HuH-7 (cell line): ENCODE results near the gene SH2D6.

Source experiments
- DNase-seq: peaks from one replicate; pipeline ENCODE4 v3.0.0; 2011; ENCODE audit warnings: low spot score

SH2D6 gene

DNA sequence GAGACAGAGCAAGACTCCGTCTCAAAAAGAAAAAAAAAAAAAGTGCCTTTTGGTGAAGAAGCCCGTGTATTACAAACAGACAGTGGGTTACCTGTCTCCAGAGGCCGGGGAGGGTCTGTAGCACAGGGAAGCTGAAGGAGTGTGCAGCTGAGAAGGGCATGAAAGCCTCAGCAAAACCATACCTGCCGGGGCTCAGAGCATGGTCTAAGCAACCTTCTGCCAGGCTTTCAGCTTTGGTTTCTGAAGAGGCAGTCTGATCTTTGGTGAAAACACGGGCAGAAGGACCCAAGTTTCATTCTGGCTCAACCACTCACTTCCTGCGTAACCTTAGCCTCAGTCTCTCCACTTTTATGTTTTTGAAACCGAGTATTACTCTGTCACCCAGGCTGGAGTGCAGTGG lies 21.5 kb downstream of the SH2D6 start:
- DNase-seq, result no peak

DNA sequence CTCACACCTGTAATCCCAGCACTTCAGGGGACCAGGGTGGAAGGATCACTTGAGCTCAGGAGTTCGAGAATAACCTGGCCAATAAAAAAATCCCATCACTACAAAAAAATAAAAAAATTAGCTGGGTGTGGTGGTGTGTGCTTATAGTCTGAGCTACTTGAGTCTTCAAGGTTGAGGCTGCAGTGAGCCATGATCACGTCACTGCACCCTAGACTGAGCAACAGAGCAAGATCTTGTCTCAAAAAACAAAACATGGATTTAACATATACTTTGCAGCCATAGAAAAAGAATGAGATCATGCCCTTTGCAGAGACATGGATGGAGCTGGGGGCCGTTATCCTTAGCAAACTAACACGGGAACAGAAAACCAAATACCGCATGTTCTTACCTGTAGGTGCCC lies 22.2 kb downstream of the SH2D6 start:
- DNase-seq, result no peak

DNA sequence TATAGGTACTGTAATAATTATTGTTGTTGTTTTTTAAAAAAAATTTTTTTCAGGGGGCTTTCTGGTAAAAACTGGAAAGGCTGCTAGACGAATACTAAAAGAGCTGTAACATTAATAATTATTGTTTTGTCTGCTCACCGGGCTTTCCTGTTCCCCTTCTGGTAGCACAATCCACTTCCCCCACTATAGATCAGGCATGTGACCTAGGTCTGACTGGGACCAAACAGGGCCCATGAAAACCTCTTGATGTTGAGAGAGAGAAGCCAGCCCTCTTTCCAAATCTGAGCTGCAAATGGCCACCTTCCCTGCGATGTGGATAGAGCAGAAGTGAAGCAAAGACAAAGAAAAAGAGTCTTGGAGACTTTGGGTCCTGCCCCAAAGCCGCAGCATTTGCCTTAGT lies 23.4 kb downstream of the SH2D6 start:
- no peak for DNase-seq

DNA sequence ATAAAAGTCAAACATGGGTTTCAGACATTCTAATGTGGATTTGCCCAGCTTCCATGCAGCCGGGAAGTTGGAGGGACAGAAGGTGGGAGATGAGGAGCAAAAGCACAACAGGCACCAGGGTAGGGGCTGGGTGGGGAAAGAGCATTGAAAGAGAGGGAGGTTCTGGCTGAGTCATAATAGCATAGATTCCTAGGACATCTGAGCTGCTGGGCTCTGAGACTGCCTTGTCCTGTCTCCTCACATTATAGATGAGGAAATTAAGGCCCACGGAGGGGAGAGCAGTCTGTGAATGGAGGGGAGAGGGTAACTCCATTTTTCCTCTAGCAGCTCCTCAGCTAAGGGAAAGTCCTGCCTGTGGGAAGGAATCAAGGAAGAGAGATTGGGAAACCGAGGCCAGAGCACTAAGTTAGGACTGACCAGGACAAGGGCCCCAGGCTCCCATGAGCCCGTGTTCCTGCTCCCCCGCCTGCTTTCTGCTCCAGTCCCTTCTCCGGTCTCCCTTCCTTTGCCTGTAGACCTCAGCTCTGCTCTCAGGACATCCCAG lies 26.2 kb downstream of the SH2D6 start:
- DNase-seq, result no peak

DNA sequence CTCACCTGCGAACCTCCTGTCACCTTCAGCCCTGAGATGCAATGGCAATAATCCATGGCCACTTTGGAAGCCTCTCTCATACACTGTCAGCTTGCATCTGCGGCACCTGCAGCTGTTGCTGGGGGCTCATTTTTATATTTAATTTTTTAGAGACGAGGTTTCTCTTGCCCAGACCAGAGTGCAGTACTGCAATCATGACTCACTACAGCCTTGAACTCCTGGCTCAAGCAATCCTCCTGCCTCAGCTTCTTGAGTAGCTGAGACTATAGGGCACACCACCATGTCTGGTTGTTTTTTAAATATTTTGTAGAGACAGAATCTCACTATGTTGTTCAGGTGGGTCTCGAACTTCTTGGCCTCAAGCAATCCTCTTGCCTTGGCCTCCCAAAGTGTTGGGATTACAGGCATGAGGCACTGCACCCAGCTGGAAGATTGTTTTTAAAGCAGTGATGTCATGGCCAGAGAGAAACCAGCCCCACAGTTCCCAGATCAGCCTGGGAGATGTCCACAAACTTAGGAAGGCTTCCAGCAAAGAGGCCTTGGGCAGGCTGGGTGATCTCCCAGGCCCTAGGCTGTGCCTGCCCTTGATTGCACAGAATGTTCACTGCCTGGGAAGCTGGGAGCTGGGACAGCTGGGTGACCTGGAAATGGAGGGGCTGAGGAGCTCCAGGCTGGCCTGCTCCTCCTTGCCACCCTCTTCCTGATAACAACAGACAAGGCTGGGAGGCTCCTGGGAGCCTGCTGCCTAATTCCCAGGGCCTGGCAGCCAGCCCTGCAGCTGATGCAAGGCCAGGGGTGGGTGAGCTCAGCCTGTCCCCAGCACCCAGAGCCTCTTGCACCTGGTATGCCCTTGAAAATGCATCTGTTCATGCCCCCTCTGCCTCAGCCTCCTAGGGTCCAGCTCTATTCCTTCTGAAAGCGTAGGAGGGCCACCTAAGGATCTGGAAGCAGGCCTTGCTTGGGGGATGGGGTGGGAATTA lies 27.1 kb downstream of the SH2D6 start:
- DNase-seq, result no peak

DNA sequence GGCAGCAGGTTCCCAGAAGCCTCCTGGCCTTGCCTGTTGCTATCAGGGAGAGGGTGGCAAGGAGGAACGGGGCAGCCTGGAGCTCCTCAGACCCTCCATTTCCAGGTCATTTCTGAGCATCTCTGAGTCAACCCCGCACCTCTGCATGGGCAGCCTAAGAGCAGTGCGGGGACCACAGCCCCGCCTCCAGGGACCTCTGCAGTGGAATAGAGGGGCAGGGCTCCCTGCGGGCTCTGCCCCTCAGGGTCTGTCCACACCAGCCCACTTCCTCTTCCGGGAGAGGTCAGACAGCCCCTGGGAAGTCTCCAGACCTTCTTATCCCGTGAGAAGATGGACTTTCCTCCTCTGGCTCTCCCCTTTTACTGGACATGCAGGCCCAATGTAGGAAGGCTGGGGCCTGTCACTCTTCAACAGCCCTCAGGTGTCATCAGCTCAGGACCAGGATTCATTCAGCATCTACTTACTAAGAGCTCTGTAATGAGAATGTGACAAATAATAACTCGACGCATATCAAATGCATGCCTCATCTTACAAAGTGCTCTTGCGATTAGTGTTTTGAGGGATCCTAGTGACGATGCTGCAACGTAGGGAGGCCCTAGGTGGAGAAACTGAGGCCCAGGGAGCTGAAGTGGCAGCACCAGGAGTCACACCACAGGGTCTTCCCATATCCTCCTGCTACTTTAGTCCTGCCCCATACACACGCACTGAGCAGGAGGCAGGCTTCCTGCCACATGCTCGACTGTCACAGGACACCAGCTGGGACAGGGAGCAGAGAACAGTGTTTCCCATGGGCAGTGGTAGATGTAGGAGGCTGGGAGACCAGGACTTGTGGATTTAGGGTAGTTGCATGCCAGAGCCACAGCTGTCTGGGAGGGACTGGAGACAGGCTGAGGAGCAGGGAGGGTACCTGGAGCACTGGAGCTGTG lies 28.0 kb downstream of the SH2D6 start:
- DNase-seq, result no peak

DNA sequence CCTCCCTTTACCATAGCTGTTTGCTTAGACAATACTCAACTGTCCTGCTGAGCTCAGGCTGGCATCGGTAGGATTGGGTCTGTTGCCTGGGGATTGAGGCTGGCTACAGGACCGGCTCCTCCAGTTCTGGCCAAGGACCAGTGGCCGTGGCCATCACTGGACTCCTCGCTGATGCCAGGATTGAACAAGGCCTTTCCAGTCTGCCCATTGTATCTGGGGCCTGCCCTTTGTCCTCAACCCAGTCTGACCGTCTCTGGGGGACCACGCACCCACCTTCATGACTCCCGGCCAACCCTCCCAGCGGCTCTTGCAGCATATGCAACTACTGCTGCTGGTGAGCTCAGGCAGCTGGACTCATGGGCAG lies 28.7 kb downstream of the SH2D6 start:
- no peak for DNase-seq

DNA sequence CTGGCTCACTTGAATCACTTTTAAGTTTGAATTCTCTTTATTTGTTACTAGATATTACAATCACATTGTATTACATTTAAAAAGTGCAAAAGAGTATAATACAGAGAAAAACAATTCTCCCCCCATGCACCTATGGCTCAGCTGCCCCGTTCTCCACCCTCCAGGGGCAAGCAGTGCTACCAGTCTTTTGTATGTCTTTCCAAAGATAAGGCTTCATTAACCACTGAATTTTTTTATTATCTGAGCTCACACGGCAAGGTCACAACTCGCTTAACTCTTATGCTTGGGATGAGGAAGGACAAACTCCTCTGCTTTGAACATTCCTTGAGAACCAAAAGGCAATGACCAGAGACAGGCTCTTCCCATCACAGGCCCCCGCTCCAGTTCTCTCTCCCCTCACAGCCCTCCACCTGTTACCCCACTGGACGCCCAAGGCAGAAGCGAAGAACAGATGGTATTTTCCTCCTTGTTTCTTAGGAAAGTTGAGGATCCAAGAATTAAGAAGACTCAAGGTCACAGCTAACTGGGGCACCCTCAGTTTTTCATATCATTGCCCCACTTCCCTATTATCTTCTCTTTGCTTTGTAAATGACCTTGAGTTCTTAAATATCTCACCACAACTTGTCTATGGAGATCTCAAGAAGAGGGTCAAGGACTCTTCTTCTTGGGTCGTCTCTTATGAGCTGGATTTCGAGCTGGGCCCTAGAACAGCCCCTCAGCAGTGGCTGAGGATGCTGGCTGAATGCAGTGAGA lies 30.1 kb downstream of the SH2D6 start:
- DNase-seq, result no peak

DNA sequence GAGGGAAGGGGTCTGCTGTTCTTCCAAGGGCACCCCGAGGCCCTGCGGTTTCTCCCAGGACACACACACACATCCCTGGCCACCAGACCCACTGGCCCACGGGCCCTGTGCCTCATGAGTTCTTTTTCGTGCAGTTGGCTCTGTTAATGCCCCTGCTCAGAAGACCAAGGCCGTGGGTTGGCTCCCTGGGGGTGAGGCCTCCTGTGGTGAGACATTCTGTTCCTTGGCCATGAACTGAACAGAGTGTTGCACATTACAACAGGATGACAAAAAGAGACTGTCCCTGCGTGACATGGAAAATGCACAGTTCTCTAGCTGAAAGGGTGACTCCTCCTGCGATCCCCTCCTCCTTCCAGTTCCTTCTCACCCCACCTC lies 30.7 kb downstream of the SH2D6 start:
- no peak for DNase-seq

DNA sequence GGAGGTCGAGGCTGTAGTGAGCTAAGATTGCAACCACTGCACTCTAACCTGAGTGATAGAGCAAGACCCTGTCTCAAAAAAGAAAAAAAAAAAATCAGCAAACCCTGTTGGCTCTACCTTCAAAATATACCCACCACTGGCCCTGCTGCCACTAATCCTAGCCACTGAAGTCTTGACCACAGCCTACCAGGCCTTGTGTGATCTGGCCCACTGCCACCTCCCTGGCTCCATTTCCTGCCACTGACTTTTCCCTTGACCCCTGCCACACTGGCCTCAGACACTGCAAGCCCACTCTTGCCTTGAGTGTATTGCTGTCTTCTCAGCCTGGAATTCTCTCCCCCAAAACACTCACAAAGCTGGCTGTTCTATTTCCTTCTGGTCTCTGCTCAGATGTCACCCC lies 33.7 kb downstream of the SH2D6 start:
- DNase-seq, result no peak

DNA sequence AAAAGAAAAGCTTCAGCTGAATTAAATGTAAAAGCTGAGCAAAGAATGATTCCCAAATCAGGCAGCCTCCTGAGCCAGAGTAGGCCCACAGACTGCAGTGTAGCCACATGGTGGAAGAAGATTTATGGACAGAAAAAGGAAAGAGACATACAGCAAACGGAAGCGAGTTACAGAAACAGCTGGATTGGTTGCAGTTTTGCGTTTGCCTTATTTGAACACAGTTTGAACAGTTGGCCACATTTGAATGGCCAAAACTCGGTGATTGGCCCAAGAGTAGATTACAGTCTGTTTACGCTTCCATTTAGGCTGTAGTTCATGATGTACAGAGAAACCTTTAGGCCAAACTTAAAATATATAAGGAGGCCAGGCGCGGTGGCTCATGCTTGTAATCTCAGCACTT lies 35.1 kb downstream of the SH2D6 start:
- DNase-seq, result no peak

DNA sequence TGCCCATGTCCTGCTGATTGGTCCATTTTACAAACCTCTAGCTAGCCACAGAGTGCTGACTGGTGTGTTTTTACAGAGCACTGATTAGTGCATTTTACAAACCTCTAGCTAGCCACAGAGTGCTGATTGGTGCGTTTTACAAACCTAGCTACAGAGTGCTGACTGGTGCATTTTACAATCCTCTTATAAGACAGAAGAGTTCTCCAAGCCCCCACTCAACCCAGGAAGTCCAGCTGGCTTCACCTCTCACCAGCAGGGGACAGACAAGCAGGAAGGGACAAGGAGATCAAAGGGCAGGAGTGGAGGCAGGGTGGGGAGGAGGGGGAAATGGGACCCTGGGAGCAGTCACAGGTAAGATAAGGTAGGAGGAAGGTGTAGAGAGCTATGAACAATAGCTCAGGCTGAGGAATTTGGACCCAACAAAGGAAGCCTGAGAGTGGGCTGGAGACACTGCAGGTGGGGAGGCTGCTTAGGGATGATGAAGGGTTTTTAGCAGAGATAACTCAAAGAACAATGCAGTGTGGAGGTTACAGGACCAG lies 37.1 kb downstream of the SH2D6 start:
- no peak for DNase-seq

DNA sequence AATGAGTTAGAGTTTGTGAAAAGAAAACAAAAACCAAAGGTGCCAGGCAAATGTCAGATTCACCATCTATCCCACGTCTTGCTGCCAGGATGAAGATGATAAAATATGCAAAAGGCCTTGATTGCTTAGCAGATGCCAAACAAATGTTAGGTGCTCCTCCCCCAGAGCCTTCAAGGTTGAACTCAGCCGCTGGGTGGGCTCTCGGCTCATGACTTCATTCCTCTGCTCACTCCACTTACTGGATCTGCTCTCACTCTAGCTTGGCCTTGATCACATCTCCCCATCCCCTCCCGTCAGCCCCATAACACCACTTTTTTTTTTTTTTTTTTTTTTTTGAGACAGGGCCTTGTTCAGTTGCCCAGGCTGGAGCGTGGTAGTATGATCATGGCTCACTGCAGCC lies 38.5 kb downstream of the SH2D6 start:
- DNase-seq, result no peak

DNA sequence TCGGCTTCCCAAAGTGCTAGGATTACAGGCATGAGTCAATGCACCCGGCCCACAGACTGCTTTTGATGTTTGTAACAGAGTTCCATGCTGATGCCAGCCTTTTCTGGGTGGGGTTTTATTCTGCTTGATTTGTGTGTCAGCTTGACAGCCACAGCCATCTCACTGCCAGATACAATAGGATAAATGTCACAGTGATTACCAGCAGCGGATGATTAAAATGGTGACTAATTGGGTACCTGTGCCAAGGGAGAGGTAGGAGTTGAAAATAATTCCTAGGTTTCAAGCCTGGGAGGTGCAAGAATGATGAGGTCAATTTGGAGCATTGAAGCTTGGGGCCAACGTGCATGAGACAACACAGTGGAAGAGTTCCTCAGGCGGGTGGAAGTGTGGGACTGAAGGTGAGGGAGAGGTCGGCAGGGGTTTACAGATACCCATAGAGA lies 39.4 kb downstream of the SH2D6 start:
- DNase-seq, result no peak

DNA sequence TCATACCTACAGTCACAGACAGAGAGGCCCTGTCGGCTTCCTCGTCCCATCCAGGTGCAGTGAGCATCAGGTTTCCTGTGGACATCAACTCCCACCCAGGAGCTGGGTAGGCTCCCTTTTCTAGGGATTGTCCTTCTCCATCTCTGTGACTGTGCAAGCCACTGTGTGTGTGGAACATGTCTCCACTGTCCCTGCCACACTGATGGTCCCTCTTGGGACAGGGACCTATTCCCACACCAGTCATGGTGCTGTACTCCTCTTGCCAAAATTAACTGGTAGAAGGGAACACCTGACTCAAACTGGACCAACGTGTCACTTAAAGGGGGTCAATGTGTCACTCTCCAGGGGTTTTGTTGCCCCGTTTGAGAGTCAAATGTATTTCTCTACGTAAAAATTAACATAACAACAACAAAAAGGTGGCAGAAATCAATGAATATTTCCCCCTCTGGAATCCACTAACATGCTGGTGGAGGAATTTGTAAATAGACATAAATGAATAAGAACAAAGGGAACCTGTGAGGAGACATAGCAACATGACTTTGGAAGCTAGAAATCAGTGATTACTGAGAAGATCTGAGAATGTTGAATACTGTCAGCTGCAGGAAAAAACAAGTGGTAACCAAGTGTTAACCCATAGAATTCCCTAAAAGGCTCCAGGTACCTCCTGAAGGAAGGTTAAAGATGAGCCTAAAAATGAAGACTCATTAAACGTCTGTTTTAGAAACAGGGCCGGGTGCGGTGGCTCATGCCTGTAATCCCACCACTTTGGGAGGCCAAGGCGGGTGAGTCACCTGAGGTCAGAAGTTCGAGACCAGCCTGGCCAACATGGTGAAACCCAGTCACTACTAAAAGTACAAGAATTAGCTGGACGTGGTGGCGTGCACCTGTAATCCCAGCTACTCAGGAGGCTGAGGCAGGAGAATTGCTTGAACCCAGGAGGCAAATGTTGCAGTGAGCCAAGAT lies 40.4 kb downstream of the SH2D6 start:
- no peak for DNase-seq

DNA sequence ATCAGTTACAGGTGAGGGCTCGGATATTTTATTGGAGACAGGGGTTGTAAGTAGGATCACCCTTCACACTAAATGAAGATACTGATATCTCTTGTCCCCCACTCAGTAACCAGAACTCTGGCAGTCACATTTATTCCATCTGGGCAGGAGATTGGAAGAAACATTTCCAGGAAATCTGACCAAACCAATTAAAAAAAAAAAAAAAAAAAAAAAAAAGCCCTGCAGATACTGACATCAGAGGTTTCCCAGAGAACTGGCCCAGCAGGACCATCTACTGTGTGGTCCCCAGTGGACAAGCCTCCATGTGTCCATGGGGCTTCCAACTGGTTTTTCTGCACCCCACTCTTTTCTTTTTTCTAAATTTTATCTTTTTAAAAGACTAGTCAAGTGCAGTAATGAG lies 41.3 kb downstream of the SH2D6 start:
- DNase-seq, result no peak

DNA sequence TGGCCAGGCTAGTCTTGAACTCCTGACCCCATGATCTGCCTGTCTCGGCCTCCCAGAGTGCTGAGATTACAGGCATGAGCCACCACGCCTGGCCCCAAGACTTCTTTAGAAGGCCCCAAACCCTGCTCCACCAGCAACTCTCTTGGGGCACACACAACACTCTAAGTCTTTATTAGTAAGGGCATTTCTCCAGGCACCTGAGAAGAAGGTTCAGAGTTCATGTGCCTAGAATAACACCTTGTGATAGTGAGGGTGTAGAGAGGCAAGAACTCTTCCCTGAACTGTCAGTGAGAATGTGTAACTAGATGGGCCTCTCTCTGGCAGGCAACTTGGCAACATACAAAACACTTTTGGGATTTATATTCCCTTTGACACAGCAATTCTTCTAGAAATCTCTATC lies 43.8 kb downstream of the SH2D6 start:
- no peak for DNase-seq

DNA sequence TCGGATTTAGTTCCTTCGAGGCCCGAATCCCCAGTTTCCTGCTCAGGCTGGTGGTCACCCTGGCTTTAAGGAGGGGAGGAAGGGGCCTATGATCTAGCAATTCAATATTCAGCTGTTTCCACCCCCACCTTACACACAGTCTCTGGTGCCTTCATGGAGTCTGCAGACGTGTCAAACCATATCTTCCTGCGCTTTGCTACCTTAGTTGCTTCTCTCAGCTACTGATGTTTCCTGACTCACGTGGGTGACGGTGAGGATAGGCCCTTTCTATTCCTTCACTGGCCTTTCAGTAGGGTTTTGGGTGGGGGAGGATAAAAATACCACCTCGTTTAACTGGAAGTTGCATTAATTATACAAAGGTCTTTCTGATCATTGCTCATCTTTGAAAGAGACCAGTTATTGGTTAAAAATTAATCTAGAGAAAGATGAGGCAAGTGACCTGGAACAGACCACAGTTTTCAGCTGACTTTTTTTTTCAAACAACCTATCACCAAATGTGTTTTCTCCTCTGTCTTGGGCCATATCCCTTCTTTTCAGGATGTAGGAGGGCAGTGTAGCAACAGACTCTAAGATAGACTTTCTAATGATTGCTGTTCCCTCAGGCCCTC lies 49.7 kb downstream of the SH2D6 start:
- DNase-seq, result no peak

DNA sequence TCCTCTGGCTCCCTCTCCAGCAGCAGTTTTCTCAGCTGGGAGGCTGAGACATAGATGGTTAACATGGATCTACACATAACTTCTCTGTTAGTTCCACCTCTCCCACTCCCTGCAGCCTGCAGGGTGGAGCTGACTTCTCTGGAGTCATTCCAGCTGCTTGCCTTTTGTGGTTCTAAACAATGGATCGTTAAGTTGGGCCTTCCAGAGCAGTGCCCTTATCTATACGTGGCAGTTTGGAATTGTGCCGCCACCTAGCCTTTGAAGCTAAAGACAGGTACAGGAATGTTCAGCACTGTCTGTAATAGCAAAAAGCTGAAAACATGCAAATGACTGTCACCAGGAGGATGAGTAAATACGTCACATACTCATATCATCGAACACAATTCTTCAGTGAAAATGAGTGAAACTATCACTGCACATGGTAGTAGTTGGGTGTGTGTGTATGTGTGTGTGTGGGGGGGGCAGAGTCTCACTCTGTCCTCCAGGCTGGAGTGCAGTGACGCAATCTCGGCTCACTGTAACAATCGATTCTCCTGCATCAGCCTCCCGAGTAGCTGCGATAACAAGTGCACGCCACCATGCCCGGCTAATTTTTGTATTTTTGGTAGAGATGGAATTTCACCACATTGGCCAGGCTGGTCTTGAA lies 50.3 kb downstream of the SH2D6 start:
- DNase-seq, result no peak
